Thyroid gland (tissue), 4 donors: Measurements from ENCODE around the gene GAB4.
"Not testable (repeated sequence)": the region's sequence is repeated elsewhere in the genome, so short reads cannot be mapped to it uniquely, and the experiment has no call there.

ENCODE experiments used
- POLR2A ChIP-seq, 2 donors: fragments of 450-650 bp; IDR thresholded peaks; one replicate each; pipeline ENCODE4 v1.6.1; 2017; ENCODE audit warnings: antibody characterized with exemption in 2 of 2, mild to moderate bottlenecking in 2 of 2, moderate library complexity in 1 of 2
- TF ChIP-seq, protein P1 (sequence below), 6 experiments: fragments of 200-600 bp in 3 of 6; fragments of 450-650 bp in 3 of 6; sonication (generic) in 3 of 6; IDR thresholded peaks; one replicate each; pipeline ENCODE4 v1.5.1; 2016 to 2019; ENCODE audit warnings: antibody characterized with exemption in 6 of 6, mild to moderate bottlenecking in 2 of 6, inconsistent platforms in 1 of 6, moderate library complexity in 1 of 6

DNA sequence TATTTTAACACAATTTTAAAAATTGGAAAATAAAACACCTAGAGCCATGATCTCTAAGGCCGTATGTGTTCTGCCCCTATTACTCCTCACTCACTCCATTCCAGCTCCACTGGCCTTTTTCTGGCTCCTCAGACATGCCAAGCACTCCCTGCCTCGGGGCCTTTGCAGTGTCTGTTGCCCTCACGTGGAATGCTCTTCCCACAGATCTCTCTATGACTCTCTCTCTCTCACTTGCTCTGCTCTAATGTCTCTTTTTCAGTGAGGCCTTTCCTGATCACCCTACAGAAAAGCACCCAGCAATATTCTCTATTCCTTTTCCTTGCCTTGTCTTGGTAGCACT, 6.0 kb upstream of the GAB4 start:
- TF ChIP-seq, protein P1, sequence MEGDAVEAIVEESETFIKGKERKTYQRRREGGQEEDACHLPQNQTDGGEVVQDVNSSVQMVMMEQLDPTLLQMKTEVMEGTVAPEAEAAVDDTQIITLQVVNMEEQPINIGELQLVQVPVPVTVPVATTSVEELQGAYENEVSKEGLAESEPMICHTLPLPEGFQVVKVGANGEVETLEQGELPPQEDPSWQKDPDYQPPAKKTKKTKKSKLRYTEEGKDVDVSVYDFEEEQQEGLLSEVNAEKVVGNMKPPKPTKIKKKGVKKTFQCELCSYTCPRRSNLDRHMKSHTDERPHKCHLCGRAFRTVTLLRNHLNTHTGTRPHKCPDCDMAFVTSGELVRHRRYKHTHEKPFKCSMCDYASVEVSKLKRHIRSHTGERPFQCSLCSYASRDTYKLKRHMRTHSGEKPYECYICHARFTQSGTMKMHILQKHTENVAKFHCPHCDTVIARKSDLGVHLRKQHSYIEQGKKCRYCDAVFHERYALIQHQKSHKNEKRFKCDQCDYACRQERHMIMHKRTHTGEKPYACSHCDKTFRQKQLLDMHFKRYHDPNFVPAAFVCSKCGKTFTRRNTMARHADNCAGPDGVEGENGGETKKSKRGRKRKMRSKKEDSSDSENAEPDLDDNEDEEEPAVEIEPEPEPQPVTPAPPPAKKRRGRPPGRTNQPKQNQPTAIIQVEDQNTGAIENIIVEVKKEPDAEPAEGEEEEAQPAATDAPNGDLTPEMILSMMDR (IDR thresholded peaks at IDR 0.05): not testable (repeated sequence)
- not testable (repeated sequence) for TF ChIP-seq POLR2A (IDR thresholded peaks at IDR 0.05)
